ENCODE data around the gene ACO1. TPM values are rescaled to one million over a fixed set of nuclear protein-coding genes. Genes with fewer than 3 reads are reported as not detected.

Gene ACO1
- total RNA-seq, 3 donors from 2014 or later: 44.2 to 169 (median 47.1) TPM

DNA sequence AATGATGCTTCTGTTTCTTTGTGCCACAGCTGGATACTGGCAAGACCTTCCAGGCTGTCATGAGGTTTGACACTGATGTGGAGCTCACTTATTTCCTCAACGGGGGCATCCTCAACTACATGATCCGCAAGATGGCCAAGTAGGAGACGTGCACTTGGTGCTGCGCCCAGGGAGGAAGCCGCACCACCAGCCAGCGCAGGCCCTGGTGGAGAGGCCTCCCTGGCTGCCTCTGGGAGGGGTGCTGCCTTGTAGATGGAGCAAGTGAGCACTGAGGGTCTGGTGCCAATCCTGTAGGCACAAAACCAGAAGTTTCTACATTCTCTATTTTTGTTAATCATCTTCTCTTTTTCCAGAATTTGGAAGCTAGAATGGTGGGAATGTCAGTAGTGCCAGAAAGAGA is 65.5 kb downstream of the ACO1 start:
- no peaks in the 10 kb centered on the region for H3K36me3 ChIP-seq
- no peaks in the 10 kb centered on the region for H3K27me3 ChIP-seq
- intact Hi-C loops (cut with DNase I; ENCODE audit: low total_unique reads): loop anchor here (5.0 kb wide), 1 partner anchor 297 kb away; no protein-coding TSS in a partner anchor
- no peaks in the 10 kb centered on the region for H3K4me1 ChIP-seq
- no peak overlapping the region for H3K27ac ChIP-seq
- no peaks in the 10 kb centered on the region for H3K9me3 ChIP-seq
- no peak for DNase-seq (ENCODE audit: low spot score in 2 of 2)
- no peak for TF ChIP-seq POLR2A (IDR thresholded peaks at IDR 0.05)
- TF ChIP-seq, protein P1, sequence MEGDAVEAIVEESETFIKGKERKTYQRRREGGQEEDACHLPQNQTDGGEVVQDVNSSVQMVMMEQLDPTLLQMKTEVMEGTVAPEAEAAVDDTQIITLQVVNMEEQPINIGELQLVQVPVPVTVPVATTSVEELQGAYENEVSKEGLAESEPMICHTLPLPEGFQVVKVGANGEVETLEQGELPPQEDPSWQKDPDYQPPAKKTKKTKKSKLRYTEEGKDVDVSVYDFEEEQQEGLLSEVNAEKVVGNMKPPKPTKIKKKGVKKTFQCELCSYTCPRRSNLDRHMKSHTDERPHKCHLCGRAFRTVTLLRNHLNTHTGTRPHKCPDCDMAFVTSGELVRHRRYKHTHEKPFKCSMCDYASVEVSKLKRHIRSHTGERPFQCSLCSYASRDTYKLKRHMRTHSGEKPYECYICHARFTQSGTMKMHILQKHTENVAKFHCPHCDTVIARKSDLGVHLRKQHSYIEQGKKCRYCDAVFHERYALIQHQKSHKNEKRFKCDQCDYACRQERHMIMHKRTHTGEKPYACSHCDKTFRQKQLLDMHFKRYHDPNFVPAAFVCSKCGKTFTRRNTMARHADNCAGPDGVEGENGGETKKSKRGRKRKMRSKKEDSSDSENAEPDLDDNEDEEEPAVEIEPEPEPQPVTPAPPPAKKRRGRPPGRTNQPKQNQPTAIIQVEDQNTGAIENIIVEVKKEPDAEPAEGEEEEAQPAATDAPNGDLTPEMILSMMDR (IDR thresholded peaks at IDR 0.05): no peak
- no peak for TF ChIP-seq POLR2AphosphoS5 (IDR thresholded peaks at IDR 0.05)
- H3K4me3 ChIP-seq: no peak overlapping the region

DNA sequence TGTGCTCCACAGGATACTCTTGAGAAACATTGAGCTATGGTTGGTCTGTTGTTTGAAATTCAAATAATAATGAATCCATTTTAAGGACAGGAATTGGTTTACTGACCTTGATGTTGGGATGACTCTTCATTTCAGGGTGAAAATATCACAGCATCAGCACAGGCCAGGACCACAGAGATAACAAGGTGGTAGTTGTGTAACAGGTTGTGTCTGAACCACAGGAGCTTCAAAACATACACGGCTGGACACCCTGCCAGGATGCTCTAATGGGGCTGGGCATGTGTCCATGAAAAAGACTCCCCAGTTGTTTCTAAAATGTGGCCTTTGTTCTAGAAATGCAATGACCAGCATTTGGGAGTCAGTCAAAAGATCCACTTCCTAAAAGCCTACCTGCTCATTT is 69.8 kb downstream of the ACO1 start:
- intact Hi-C loops (cut with DNase I; ENCODE audit: low total_unique reads): loop anchor here (5.0 kb wide), 1 partner anchor 293 kb away; no protein-coding TSS in a partner anchor
- H3K36me3 ChIP-seq: peaks cover 18% of the 10 kb centered on the region
- H3K4me1 ChIP-seq: no peaks in the 10 kb centered on the region
- no peak overlapping the region for H3K27ac ChIP-seq
- H3K27me3 ChIP-seq: no peaks in the 10 kb centered on the region
- H3K4me3 ChIP-seq: no peak overlapping the region
- no peaks in the 10 kb centered on the region for H3K9me3 ChIP-seq
- TF ChIP-seq, protein P1 (IDR thresholded peaks at IDR 0.05): no peak
- TF ChIP-seq POLR2AphosphoS5 (IDR thresholded peaks at IDR 0.05): no peak
- TF ChIP-seq POLR2A (IDR thresholded peaks at IDR 0.05): no peak
- DNase-seq (ENCODE audit: low spot score in 2 of 2): no peak

DNA sequence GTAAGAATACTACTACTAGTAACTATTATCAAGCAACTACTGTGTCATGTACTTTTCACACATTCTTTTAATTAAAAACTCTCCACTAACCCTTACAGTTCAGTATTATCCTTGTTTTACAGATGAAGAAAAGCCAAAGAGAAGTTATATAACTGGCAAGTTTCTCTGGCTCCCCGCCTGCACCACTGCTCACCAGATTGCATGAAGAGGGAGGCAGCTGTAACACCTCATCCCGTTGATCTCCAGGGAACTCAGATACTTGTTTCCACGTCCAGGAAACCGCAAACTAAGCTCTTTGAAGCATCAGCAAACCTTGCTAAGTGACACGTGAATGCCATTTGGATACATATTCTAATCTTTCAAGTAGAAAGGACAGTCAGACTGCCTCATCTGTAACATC is 71.3 kb downstream of the ACO1 start:
- H3K27me3 ChIP-seq: no peaks in the 10 kb centered on the region
- intact Hi-C loops (cut with DNase I; ENCODE audit: low total_unique reads): no loop called here
- TF ChIP-seq POLR2A (IDR thresholded peaks at IDR 0.05) (no peak), POLR2AphosphoS5 (IDR thresholded peaks at IDR 0.05) (no peak)
- TF ChIP-seq, protein P1 (IDR thresholded peaks at IDR 0.05): no peak

DNA sequence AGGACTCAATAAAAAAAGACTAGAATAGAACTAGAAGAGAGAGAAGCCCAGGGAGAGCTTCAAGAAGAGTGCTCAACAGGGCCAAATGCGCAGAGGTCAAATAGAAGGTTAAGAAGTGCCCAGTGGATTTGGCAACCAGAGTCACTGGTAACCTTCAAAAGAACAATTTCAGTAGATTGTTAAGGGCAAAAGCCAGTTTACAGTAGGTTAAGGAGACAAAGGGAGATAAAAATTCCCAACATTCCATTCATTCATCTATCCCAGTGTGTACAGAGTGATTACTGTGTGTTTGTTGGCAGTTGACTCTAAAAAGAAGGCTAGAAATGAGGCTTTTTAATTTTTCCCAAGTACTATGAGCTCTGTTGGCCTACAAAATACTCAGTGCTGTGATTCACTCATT is 72.1 kb downstream of the ACO1 start:
- DNase-seq (ENCODE audit: low spot score in 2 of 2): no peak
- H3K9me3 ChIP-seq: no peaks in the 10 kb centered on the region
- TF ChIP-seq, protein P1 (IDR thresholded peaks at IDR 0.05): no peak
- no peak for TF ChIP-seq POLR2A (IDR thresholded peaks at IDR 0.05)
- intact Hi-C loops (cut with DNase I; ENCODE audit: low total_unique reads): no loop called here
- no peak overlapping the region for H3K27ac ChIP-seq
- H3K4me1 ChIP-seq: no peaks in the 10 kb centered on the region
- H3K4me3 ChIP-seq: no peak overlapping the region
- no peaks in the 10 kb centered on the region for H3K27me3 ChIP-seq
- peaks cover 18% of the 10 kb centered on the region for H3K36me3 ChIP-seq

More for the DNA sequence above, 71.3 kb downstream of the ACO1 start:
- H3K4me1 ChIP-seq: no peaks in the 10 kb centered on the region
- no peak overlapping the region for H3K27ac ChIP-seq
- peaks cover 18% of the 10 kb centered on the region for H3K36me3 ChIP-seq
- H3K9me3 ChIP-seq: no peaks in the 10 kb centered on the region
- H3K4me3 ChIP-seq: no peak overlapping the region
- DNase-seq (ENCODE audit: low spot score in 2 of 2): no peak

DNA sequence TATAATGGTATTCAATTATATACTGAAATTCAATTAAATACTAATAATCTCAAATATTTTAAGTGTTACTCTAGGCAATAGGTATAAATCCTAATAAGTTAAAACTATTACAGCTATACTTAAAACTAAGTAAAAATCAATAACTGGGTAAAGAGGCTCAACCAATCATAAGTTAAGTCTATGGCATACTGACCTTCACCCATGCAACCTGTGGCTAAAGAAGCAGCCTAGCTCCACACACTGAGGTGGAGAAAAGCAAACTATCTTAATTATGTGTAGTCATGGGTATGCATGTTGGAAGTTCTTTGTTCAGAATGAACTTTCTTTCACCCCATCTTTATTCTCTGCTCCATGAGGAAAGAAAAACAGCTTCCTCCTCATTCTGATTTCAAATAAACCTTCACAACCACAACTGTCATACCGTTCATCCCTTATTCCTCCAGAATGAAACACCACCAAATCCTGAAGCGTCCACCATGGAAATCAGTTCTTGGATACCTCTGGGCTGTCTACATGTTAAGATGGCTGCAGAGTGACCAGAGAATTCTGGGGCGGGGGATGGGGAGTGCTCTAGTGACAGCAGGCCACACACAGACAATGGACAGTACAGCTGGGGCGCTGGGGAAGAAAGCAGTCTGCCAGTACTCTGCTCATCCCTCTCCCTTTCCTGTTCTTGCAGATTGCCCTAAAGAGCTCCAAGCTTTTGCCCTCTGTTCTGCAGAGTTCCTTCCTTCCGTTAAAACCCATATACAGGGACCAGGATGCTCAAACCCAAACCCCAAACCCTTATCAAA is 79.3 kb downstream of the ACO1 start:
- Histone ChIP-seq H3K27ac (no peak overlapping the region), H3K4me3 (no peak overlapping the region), H3K9me3 (no peaks in the 10 kb centered on the region), H3K27me3 (no peaks in the 10 kb centered on the region), H3K36me3 (no peaks in the 10 kb centered on the region), H3K4me1 (no peaks in the 10 kb centered on the region)
- no peak for TF ChIP-seq POLR2AphosphoS5 (IDR thresholded peaks at IDR 0.05)
- TF ChIP-seq, protein P1 (IDR thresholded peaks at IDR 0.05): no peak
- no peak for TF ChIP-seq POLR2A (IDR thresholded peaks at IDR 0.05)
- DNase-seq (ENCODE audit: low spot score in 2 of 2): no peak
- intact Hi-C loops (cut with DNase I; ENCODE audit: low total_unique reads): no loop called here
